GM10266 (cell line): ENCODE data around the gene RBM33.
A peak's percentile ranks its signal among the peaks of the same experiment; 100 is the strongest.

ENCODE experiments used
- DNase-seq: peaks from one replicate; pipeline ENCODE4 v3.0.0; 2012; ENCODE audit errors: extremely low spot score
- CTCF ChIP-seq: IDR thresholded peaks from 2 replicates; pipeline ENCODE4 v1.5.1; 2012; ENCODE audit warnings: mild to moderate bottlenecking, low read depth; ENCODE audit not compliant: control insufficient read depth, insufficient read depth; ENCODE audit errors: missing control alignments

The RBM33 gene

DNA sequence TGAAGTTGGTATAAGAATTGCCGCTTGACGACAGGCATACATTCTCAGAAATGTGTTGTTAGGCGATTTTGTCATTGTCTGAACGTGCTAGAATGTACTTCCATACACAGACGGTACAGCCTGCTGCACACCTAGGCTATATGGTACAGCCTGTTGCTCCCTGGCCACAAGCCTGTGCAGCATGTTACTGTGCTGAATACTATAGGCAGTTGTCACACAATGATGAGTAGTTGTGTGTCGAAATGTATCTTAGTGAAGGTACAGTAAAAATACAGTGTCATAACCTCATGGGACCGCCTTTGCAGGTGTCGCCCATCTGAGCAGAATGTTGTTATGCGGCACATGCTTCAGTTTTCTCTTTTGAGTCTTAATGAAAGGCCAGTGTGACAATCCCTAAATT, 101.3 kb downstream of the RBM33 start:
- DNase-seq: no peak
- TF ChIP-seq CTCF: no peak

GRCh38 chr7:155746188-155746587, 101.7 kb downstream of the RBM33 start:
- TF ChIP-seq CTCF: no peak
- no peak for DNase-seq

DNA sequence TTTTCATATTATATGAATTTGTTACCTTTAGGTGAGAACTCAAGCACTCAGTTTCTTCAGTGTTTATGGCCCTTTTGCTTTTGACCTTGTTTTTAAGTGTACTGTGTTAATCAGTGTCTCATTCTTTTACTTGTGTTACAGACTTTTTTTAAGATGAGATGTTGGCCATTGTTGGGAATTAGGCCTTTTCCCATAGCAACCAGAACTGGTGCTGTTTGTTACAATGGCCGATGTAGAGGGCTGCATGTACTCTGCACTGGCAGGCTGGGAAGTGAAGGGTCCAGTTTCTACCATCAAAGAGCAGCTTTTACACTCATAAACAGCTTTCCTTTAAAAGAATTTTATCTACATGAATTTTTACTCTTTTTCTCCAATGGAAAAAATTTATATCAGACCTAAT, 102.7 kb downstream of the RBM33 start:
- no peak for DNase-seq
- no peak for TF ChIP-seq CTCF

GRCh38 chr7:155749578-155749977, 105.1 kb downstream of the RBM33 start:
- no peak for TF ChIP-seq CTCF
- DNase-seq: no peak

DNA sequence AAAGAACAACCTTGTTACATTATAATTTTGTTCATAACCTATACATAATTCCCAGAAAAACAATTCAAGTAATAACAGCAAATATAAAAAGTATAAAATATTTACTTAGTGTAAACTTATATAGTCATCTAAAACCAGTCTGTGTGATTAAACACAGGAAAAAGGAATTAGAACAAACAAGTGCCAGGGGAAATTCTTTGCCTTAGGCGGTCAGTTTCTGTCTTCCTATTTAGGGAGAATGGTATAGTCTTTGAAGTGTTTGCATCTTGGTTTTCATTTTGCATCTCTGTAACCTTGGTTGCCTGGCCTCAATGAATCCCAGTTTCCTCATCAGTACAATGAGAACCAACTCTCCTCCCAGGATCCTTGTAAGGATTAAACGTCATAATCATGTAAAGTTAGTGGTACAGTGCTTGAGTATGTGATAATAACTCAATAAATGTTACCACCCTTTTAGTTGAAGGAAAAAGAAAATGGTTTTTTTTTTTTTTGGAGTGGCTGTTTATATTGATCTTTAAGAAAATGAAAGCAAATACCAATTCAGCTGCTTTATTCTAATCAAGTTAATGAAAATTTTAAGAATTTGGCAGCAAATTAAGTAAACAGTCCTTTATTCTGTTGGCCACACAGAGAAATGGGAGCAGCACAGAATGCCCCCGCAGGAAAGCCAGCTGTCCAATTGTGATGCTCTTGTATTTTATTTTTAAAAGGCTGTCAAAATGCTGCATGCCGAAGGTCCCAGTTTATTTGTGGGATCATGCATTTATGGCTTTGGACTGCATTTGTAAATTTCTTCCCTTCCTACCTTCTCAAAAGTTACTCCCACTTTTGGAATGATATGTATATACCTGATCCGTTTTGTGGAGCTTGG, 106.0 kb downstream of the RBM33 start:
- no peak for DNase-seq
- no peak for TF ChIP-seq CTCF

- TF ChIP-seq CTCF: no peak
- DNase-seq: no peak
Observed at GRCh38 chr7:155751409-155751808, 106.9 kb downstream of the RBM33 start.

DNA sequence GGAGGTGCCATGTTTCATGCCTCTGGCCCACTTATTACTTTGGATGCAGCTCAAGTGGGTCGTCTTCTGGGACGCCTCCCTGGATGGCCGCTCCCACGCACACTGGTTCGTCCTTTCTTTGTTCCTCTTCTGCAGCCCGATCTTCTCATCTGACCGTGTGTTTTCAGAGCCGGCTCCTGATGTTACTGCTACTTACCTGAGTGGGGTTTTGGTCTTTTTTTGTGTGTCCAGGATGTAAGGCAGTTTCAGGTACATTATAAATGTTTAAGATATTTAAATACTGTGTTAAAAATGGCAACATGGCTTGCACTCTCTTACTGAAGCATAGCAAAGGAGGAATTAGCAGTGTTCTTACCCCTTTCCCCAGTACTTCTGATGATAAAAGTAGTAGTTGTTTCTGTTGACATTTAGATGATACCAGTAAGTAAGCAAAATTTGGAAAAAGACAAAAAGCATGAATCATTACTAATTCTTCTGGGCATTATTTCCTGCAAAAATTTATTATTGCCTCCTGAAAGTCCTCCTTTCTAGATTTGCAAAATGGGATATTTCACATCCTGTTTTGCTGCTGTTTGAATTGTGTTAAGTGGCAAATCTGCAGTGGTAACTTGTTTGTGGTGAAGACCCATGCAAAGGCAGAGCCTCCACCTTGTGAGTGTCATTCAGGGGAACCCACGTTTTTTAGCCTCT, 108.4 kb downstream of the RBM33 start:
- no peak for TF ChIP-seq CTCF
- peak; percentile 39 for DNase-seq
